Measurements from ENCODE around the gene PRKCB.

GRCh38 chr16:23821467-23821866 is 14.3 kb upstream of the PRKCB start:
- no peak for TF ChIP-seq EZH2 (IDR thresholded peaks at IDR 0.05; ENCODE audit: borderline replicate concordance, low read length)
- TF ChIP-seq CTCF (conservative IDR thresholded peaks at IDR 0.05 in 1 of 2, IDR thresholded peaks at IDR 0.05 in 1 of 2; ENCODE audit: extremely low read depth in 1 of 2, insufficient read depth in 1 of 2, low read depth in 1 of 2, low read length in 2 of 2) = no peak
